Pancreas (tissue), 10 donors: ENCODE results near the gene SPTBN1. TPM values are rescaled to one million over a fixed set of nuclear protein-coding genes. Genes with fewer than 3 reads are reported as not detected.

Experiments
- ATAC-seq, 4 donors: fragments of 200-7000 bp; cut with Tn5 transposase; one replicate each; pipeline versions ENCODE4 v1.8.0 to v1.9.1; 2020; ENCODE audit warnings: mild to moderate bottlenecking in 4 of 4, moderate library complexity in 4 of 4
- DNase-seq, 6 donors: peaks; one replicate each; pipeline ENCODE4 v3.0.0-alpha.2; 2020
- FAIRE-seq: peaks from 2 replicates; lab custom pipeline; 2012; peaks lifted over from hg19 to GRCh38; lab: Jason Lieb, UNC
- H3K27ac ChIP-seq, 4 donors: fragments of 200-600 bp; sonication (generic); 1 replicate in 3 of 4; 2 replicates in 1 of 4; pipeline versions ENCODE4 v1.5.0 to v1.8.0; 2020
- H3K27me3 ChIP-seq, 4 donors: fragments of 200-600 bp; one replicate each; pipeline ENCODE4 v1.8.0; 2021
- H3K36me3 ChIP-seq, 3 donors: fragments of 200-600 bp; sonication (generic) in 1 of 3; one replicate each; pipeline versions ENCODE4 v1.5.0 to v1.8.0; 2020 to 2021
- H3K4me1 ChIP-seq, 3 donors: fragments of 200-600 bp; one replicate each; pipeline ENCODE4 v1.8.0; 2021
- H3K4me3 ChIP-seq, 4 donors: fragments of 200-600 bp; sonication (generic) in 2 of 4; one replicate each; pipeline versions ENCODE4 v1.5.0 to v1.8.0; 2020 to 2021
- H3K9me3 ChIP-seq, 4 donors: fragments of 200-600 bp; one replicate each; pipeline ENCODE4 v1.8.0; 2021
- CTCF ChIP-seq, 4 donors: fragments of 200-600 bp; sonication (generic) in 3 of 4; IDR thresholded peaks; one replicate each; pipeline versions ENCODE4 v1.5.0 to v1.8.0; 2021; ENCODE audit warnings: antibody characterized with exemption in 4 of 4
- WGBS, 2 donors: extraction: QIAGEN DNeasy Blood & Tissue Kit; methylation state at CpG; one replicate each; pipeline ENCODE4 v1.1.7; 2013; 5-methylcytosine and 5-hydroxymethylcytosine counted together
- intact Hi-C, 3 donors: fragments of 100-400 bp; cut with DNase I; formaldehyde crosslinking; loops; one replicate each; pipeline versions ENCODE4 v1.11.1 to v1.14.2; 2022
- polyA plus RNA-seq, 2 donors: library from polyadenylated mRNA; stranded (reverse); fragments of 200-250 nt; gene quantifications; one replicate each; pipeline ENCODE4 v1.2.3, GENCODE V29; 2013
- total RNA-seq, 6 donors: library from RNA; stranded (reverse); fragmentation: NEBNext Ultra II Directional in 4 of 6; extraction: Animal tissue kit (Norgen Biotek cat#: 25700) in 4 of 6; gene quantifications; one replicate each; pipeline versions ENCODE4 v1.2.1 to v1.2.4, GENCODE V29; 2021 to 2023
- donor health status: healthy with polysubstance abuse.
- donor health status: DM: no; HTN: no; CAD: no; lungs with moderate emphysema.
- donor health status: DM: no; HTN: no; CAD: no.
- donor health status: control.
- donor health status: control.
- donor health status: Bipolar disorder and iron deficiency.
- donor health status: DM: yes; HTN: yes; CAD: no.
- donor health status: DM: no; HTN: no; CAD: no.
- donor health status: DM: no; HTN: no; CAD: no.
- donor health status: DM: yes; HTN: yes; CAD: no.

SPTBN1 gene
- total and polyA plus RNA-seq, 8 donors = 43.8 to 192 (median 84.4) TPM

GRCh38 chr2:54430649-54431048 is 25.5 kb upstream of the SPTBN1 start:
- WGBS, 2 donors = 87 to 98% methylated on average over 5 of the region's 5 CpGs
- Histone ChIP-seq H3K27ac (no peak overlapping the region), H3K4me1 (peaks cover 8 to 12% (median 12%) of the 10 kb centered on the region in 3 donors), H3K36me3 (no peaks in the 10 kb centered on the region), H3K9me3 (no peaks in the 10 kb centered on the region), H3K27me3 (no peaks in the 10 kb centered on the region), H3K4me3 (no peak overlapping the region)
- DNase-seq = no peak
- FAIRE-seq = no peak
- no peak for TF ChIP-seq CTCF (IDR thresholded peaks at IDR 0.05)
- ATAC-seq = no peak
- intact Hi-C loops = no loop called here

- TF ChIP-seq CTCF (IDR thresholded peaks at IDR 0.05) = no peak
- ATAC-seq (no peak), DNase-seq (no peak), FAIRE-seq (no peak)
- Histone ChIP-seq H3K36me3 (no peaks in the 10 kb centered on the region), H3K27me3 (no peaks in the 10 kb centered on the region), H3K4me3 (no peak overlapping the region), H3K27ac (no peak overlapping the region), H3K9me3 (no peaks in the 10 kb centered on the region), H3K4me1 (peaks cover 18 to 24% (median 21%) of the 10 kb centered on the region in 3 donors)
- intact Hi-C loops = no loop called here
- WGBS, 2 donors = 76 to 79% methylated on average over 4 of the region's 4 CpGs
Observed at GRCh38 chr2:54432251-54433015, 23.7 kb upstream of the SPTBN1 start.

- intact Hi-C loops = no loop called here
- WGBS, 2 donors = 90 to 91% methylated on average over 4 of the region's 4 CpGs
- Histone ChIP-seq H3K4me3 (no peak overlapping the region), H3K27me3 (no peaks in the 10 kb centered on the region), H3K36me3 (no peaks in the 10 kb centered on the region), H3K27ac (no peak overlapping the region), H3K9me3 (no peaks in the 10 kb centered on the region), H3K4me1 (peaks cover 18 to 30% (median 29%) of the 10 kb centered on the region in 3 donors)
- no peak for ATAC-seq
- no peak for TF ChIP-seq CTCF (IDR thresholded peaks at IDR 0.05)
- DNase-seq = no peak
- no peak for FAIRE-seq
Observed at GRCh38 chr2:54434229-54434628, 21.9 kb upstream of the SPTBN1 start.

GRCh38 chr2:54434711-54435110 is 21.4 kb upstream of the SPTBN1 start:
- DNase-seq (no peak), FAIRE-seq (no peak), ATAC-seq (no peak)
- Histone ChIP-seq H3K27ac (no peak overlapping the region), H3K4me3 (no peak overlapping the region), H3K36me3 (no peaks in the 10 kb centered on the region), H3K9me3 (no peaks in the 10 kb centered on the region), H3K4me1 (peaks cover 18 to 30% (median 29%) of the 10 kb centered on the region in 3 donors), H3K27me3 (no peaks in the 10 kb centered on the region)
- intact Hi-C loops = no loop called here
- WGBS, 2 donors = 73 to 87% methylated on average over 2 of the region's 2 CpGs
- TF ChIP-seq CTCF (IDR thresholded peaks at IDR 0.05) = no peak
